HepG2 (cell line): Measurements from ENCODE around the gene BPI. TPM values are rescaled to one million over a fixed set of nuclear protein-coding genes. Genes with fewer than 3 reads are reported as not detected.

Experiments used
- BHLHE40 ChIP-seq: IDR thresholded peaks from 2 replicates; pipeline ENCODE4 v1.6.1; 2011; ENCODE audit warnings: low read length, improper control_type of control experiment
- CEBPG ChIP-seq: IDR thresholded peaks from 2 replicates; pipeline ENCODE4 v1.6.1; 2016
- CREBL2 ChIP-seq: sonication (generic); formaldehyde crosslinking; IDR thresholded peaks from 2 replicates; pipeline ENCODE4 v1.8.1; 2023; ENCODE audit warnings: missing genetic modification reagents, mild to moderate bottlenecking, borderline replicate concordance
- EED ChIP-seq: sonication (generic); formaldehyde crosslinking; IDR thresholded peaks from 2 replicates; pipeline ENCODE4 v1.5.0; 2020; ENCODE audit warnings: mild to moderate bottlenecking, missing genetic modification reagents
- ELK4 ChIP-seq: sonication (generic); formaldehyde crosslinking; IDR thresholded peaks from 2 replicates; pipeline ENCODE4 v1.9.0; 2021; ENCODE audit warnings: missing genetic modification reagents, borderline replicate concordance
- HMG20B ChIP-seq: conservative IDR thresholded peaks from 2 replicates; pipeline ENCODE4 v1.6.1; 2016; ENCODE audit warnings: missing genetic modification reagents, missing compliant biosample characterization
- HMGXB3 ChIP-seq: sonication (generic); formaldehyde crosslinking; IDR thresholded peaks from 2 replicates; pipeline ENCODE4 v1.4.0; 2020; ENCODE audit warnings: missing genetic modification reagents, borderline replicate concordance
- MAFF ChIP-seq: IDR thresholded peaks from 2 replicates; pipeline ENCODE4 v1.6.1; 2011; ENCODE audit warnings: low read depth, low read length, improper control_type of control experiment
- NCOA1 ChIP-seq: sonication (generic); formaldehyde crosslinking; IDR thresholded peaks from 2 replicates; pipeline ENCODE4 v1.9.0; 2021; ENCODE audit warnings: missing genetic modification reagents
- NFKB2 ChIP-seq: sonication (generic); formaldehyde crosslinking; IDR thresholded peaks from 2 replicates; pipeline ENCODE4 v1.4.0; 2020; ENCODE audit warnings: missing genetic modification reagents, borderline replicate concordance
- NR2F6 ChIP-seq, 2 experiments: IDR thresholded peaks; 2 replicates each; pipeline ENCODE4 v1.6.1; 2016; ENCODE audit warnings: antibody characterized with exemption in 1 of 2, mild to moderate bottlenecking in 1 of 2
- PRDM15 ChIP-seq: sonication (generic); formaldehyde crosslinking; IDR thresholded peaks from 2 replicates; pipeline ENCODE4 v1.4.0; 2020; ENCODE audit warnings: missing genetic modification reagents
- TARDBP ChIP-seq: sonication (generic); formaldehyde crosslinking; IDR thresholded peaks from 2 replicates; pipeline ENCODE4 v1.8.0; 2022; ENCODE audit warnings: mild to moderate bottlenecking, missing genetic modification reagents
- TRIM24 ChIP-seq: sonication (generic); formaldehyde crosslinking; IDR thresholded peaks from 2 replicates; pipeline ENCODE4 v1.8.0; 2022; ENCODE audit warnings: mild to moderate bottlenecking, missing genetic modification reagents
- ZEB1 ChIP-seq: IDR thresholded peaks from 2 replicates; pipeline ENCODE4 v1.6.1; 2012; ENCODE audit warnings: mild to moderate bottlenecking, low read depth, inconsistent platforms; ENCODE audit not compliant: insufficient replicate concordance
- ZNF160 ChIP-seq: sonication (generic); formaldehyde crosslinking; IDR thresholded peaks from 2 replicates; pipeline ENCODE4 v1.8.0; 2022; ENCODE audit warnings: mild to moderate bottlenecking, inconsistent platforms, missing genetic modification reagents
- ZNF337 ChIP-seq: sonication (generic); formaldehyde crosslinking; IDR thresholded peaks from 2 replicates; pipeline ENCODE4 v1.5.1; 2020; ENCODE audit warnings: missing genetic modification reagents, low read depth, mild to moderate bottlenecking, borderline replicate concordance
- ZNF543 ChIP-seq: sonication (generic); formaldehyde crosslinking; IDR thresholded peaks from 2 replicates; pipeline ENCODE4 v1.4.0; 2020; ENCODE audit warnings: mild to moderate bottlenecking, missing genetic modification reagents
- ZNF605 ChIP-seq: sonication (generic); formaldehyde crosslinking; IDR thresholded peaks from 2 replicates; pipeline ENCODE4 v1.8.0; 2022; ENCODE audit warnings: mild to moderate bottlenecking, missing genetic modification reagents
- polyA plus RNA-seq, 8 experiments: library from polyadenylated mRNA; depleted of rRNA in 3 of 8; stranded (reverse) in 7 of 8; unstranded in 1 of 8; fragments of >200 nt; fragmentation: Illumina TruSeq in 4 of 8; extraction: Trizol in 4 of 8; gene quantifications; 2 replicates each; pipeline versions ENCODE4 v1.2.1 to v1.2.3, GENCODE V29; 2011 to 2016; ENCODE audit warnings: low read depth in 4 of 8, missing spikeins in 1 of 8, mixed read lengths in 1 of 8; ENCODE audit not compliant: insufficient read depth in 1 of 8
- total RNA-seq, 5 experiments: library from RNA; depleted of rRNA; stranded (reverse); fragments of >200 nt; fragmentation: Illumina TruSeq; extraction: Trizol; gene quantifications; 2 replicates each; pipeline ENCODE4 v1.2.3, GENCODE V29; 2016; ENCODE audit warnings: low read depth in 1 of 5

The BPI gene
- total and polyA plus RNA-seq, 2 of the 13 experiments (the other 11 are each of a cell fraction or from before 2014, with no cell fraction given) = not detected

GRCh38 chr20:38343311-38344106 lies 39.6 kb downstream of the BPI start (continued):
- TF ChIP-seq ELK4 (CRISPR knock-in tag) (no peak), CEBPG (CRISPR knock-in tag) (peak; percentile 73), PRDM15 (no peak), NR2F6 (IDR thresholded peaks at IDR 0.05) (peak; percentile 53), NR2F6 (CRISPR knock-in tag; IDR thresholded peaks at IDR 0.05) (peak; percentile 57; the same call in 1 of the 2 replicates), ZNF337 (CRISPR knock-in tag) (peak; percentile 95; the same call in 1 of the 2 replicates), MAFF (no peak), ZEB1 (no peak), EED (CRISPR knock-in tag) (no peak; the same call in 1 of the 2 replicates), NFKB2 (peak; percentile 96), BHLHE40 (no peak), ZNF543 (CRISPR knock-in tag) (no peak), NCOA1 (CRISPR knock-in tag) (0 out of 2 replicates have a peak, but pooled peaks have one; percentile 64), HMG20B (peak; percentile 48; the same call in 1 of the 2 replicates), ZNF160 (no peak), ZNF605 (CRISPR knock-in tag) (peak; percentile 77), HMGXB3 (CRISPR knock-in tag) (peak; percentile 72; the same call in 1 of the 2 replicates), TRIM24 (CRISPR knock-in tag) (no peak), TARDBP (CRISPR knock-in tag) (peak; percentile 65), CREBL2 (CRISPR knock-in tag) (peak; percentile 88; the same call in 1 of the 2 replicates)
